NCI-H146 treated with DMSO at 0.1 percent for 48 hours (cell line): ENCODE data around the gene DGKQ.
"Not testable (repeated sequence)": the region's sequence is repeated elsewhere in the genome, so short reads cannot be mapped to it uniquely, and the experiment has no call there.

Source experiments
- DNase-seq: peaks from one replicate; lab custom pipeline; 2025; ENCODE audit not compliant: unreplicated experiment; lab: John Stamatoyannopoulos, UW

The DGKQ gene

DNA sequence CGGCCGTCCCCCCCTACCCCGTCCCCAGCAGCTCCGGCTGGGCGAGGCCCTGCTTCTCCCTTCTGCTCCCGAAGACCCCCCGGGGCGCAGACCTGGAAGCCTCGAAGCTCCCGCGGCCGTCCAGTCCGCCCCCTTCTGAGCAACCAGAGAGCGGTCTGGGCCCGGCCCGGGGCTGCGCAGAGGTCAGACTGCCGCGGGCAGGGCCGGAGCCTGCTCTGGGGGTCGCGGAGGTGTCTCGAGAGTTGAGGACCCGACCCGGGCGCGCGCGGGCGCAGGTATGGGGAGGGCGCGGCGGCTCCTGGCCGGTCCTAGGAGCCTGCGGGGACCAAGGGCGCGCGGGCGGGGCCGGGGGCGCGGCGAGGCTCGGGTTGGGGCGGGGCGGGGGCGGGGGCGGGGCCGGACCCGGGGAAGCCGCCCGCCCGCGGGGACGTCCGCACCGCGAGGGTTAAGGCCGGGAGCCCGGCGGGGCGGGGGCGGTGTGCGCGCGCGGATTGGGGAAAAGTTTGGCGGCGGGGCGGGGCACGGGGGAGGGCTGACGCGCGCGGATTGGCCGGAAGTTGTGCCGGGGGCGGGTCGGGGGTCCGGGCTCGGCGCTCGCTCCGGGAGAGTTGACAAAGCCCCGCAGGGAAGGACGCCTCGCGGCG, 37.8 kb upstream of the DGKQ start, which contains the start of gene FGFRL1:
FGFRL1 (plus strand) TSS at position 605 of the 644 bp plus-strand sequence. CDS start 860 bp downstream, outside the sequence.
- DNase-seq = no peak

DNA sequence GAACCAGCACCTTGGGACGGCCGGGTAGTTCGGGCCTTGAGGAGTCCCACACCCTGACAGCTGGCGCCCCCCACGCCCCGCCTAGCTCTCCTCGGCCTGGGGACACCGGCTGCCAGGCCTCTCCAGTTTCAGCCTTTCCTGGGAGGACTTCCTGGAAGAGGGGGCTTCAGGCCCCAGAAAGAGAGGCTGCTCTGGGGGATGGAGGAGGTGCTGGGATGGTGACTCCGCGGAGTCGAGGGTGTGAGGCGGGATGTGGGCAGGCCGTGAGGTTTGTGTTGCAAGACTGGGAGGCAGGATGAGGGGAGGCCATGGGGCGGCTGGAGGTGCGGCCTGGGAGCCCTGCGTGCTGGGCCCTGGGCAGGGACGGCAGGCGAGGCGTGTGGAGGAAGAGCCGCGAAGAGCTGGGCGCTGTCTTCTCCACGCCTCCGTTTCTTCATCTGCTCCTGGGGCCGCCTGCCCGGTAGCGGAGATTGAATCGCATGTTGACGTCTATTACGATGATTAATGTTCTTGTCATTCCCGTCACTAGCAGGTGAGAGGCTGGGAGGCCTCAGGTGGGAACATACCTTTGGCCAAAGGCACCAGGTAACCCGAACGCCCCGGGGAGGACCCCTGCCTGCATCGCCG, 37.1 kb upstream of the DGKQ start:
- DNase-seq = no peak

DNA sequence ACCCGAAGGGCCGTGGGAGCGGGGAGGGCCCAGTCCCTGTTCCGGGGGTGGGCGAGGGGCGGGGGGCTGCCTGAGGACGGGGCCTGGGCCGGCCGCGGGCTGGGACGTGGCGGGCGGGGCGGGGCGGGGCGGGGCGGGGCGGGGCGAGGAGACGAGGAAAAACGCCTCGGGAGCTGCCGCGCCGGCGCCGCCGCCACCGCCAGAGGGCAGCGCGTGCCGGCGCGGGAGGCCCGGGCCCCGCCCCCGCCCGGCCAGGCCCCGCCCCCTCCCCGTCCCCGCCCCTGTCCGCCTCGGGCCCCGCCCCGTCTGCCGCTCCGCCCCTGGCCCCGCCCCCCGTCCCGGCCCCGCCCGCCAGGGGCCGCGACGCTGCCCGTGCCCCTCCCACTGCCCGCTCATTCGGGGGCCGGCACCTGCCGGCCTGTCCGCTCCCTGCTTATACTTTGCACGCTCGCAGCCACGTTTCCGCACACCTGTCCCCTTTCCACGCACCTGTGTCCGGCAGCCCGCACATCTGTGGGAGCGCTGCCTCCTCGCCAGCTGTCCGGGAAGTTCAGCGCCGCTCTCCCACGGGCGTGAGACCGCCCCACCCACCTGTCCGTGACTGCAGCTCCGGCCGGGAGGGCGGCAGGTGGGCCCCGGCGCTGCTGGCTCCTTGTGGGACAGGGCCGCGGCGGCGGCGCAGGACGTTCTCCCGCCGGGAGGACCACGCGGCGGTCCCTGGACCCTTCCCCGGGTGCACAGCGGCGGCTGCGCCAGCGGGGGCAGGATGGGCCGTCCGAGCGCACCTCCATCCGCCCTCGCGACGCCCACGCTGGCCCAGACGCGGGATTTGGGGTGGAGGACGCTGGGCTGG, 36.4 kb upstream of the DGKQ start:
- no peak for DNase-seq

DNA sequence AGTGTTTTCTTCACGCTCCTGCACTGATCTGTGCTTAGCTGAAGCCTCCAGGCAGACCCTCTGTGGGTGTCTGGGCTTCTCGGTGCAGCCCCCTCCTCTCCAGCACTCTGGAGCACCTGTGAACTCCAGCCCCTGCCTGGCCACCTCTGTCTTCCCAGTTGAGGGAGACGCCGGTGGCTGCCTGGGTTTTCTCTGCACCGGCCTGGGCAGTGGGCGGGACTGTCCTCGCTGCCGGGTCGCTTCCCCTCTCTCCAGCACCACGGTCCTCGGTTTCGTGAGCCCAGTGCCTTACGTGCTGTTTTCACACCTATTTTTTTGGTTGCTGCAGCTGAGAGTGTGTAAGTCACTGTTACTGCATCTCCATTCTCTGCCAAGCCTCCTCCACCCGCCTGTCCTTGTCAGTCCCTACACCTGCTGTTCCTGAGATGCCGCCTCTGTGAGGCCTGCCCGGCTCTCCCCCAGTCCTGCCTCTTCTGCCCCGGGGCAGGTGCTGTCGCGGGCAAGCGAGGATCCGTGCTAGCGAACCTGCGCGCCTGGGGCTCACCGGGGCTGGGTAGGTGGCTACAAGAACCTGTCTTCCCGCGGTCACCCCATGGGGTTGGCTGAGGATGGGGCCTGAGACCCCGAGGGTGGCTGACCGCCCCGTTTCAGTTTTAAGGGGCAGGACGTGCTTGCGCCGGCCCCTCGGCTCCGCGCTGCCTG, 35.6 kb upstream of the DGKQ start:
- no peak for DNase-seq

DNA sequence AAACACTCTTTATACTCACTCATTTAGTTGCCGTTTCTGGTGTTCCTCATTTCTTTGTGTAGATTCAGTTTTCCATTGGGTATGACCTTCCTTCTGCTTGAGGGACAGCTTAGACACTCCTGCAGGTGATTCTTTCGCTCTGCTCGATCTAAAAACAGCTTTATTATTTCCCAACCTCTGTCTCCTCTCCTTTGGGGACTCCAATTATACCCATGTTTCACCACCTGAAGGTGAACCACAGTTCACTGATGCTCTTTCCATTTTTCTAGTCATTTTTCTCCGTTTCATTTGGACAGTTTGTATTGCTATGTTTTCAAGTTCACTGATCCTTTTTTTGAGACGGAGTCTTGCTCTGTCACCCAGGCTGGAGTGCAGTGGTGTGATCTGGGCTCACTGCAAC, 33.5 kb upstream of the DGKQ start:
- no peak for DNase-seq

DNA sequence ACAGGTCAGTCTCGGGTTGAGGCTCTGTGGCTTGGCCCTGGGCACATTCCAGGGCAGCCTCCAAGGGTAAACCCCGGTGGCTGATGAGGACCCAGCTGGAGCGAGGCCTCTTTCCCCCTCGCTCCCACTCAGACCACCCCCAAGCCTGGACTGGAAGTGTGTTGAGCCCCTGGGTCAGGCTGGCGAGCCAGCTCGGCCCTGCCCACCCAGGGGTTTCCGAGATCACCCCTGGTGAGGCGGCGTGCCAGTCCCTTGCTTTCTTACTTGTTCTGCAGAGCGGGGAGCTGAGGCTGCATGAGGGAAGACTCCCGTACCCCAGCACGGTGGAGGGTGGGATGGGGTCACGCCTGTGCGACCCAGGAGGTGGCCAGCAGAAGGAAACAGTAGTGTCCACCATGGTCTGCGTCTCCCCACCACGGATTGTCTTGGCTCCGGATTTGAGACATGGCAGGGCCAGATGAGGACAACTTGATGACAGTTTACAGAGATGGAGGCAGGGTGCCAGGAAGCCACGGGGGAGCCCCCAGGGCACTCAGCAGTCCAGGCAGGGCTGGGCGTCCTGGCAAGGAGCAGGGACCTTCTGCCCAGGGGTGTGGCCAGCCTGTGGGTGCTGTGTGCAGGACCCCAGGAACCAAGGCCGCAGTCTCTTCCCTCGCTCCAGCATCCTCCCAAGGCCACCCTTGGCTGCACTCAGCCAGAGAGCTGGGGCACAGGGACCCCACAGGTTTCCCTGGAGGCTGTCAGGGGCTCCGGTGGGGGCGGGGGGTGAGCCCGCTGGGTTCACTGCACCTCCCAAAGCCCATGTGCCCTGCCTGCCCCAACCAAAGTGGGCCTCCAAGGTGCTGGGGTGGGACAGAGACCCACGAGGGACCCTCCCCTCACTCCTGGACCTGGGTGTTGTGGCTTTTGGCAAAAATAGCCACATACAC, 31.5 kb upstream of the DGKQ start:
- no peak for DNase-seq

DNA sequence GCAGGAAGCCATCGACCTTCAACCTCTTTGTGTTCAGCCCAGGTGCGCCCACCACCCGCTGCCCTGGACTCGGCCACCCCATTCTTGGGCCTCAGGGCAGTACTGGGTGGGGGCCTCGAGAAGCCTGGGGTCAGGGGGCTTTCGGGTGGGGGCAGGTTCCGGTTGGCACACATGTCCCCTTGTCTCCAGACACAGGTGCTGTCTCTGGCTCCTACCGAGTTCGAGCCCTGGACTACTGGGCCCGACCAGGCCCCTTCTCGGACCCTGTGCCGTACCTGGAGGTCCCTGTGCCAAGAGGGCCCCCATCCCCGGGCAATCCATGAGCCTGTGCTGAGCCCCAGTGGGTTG, 30.7 kb upstream of the DGKQ start:
- no peak for DNase-seq

DNA sequence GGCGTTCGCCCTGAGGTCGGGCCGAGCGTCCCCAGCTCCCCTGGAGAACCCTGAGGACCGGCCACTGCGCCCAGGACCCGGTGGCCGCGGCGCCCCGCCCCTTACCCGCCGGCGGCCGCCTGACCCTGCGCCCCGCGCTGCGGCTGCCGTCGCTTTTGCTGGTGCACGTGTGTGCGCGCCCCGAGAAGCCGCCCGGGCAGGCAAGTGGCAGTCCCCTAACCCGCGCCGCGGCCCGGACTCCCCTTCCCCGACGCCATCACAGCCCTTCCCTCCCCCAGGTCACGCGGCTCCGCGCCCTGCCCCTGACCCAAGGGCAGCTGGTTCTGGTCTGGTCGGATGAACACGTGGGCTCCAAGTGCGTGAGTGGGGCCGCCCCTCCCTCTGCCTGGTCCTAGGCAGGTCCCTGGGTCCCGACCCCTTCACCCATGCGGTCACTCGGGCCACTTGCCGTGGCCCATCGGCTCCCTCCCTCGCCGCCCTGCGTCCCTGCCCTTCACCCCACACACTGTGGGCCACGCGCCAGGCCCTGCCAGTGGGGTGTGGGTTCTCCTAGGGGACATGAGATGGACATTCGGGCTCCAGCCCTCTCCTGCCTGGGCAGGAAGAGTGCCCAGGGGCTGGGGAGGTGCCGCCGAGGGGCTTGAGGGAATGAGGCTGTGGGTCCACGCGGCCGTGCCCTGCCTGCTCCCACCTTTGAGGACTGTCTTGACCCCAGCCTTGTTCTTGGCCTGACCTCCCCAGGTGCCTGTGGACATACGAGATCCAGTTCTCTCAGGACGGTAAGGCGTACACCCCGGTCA, 30.1 kb upstream of the DGKQ start:
- no peak for DNase-seq

DNA sequence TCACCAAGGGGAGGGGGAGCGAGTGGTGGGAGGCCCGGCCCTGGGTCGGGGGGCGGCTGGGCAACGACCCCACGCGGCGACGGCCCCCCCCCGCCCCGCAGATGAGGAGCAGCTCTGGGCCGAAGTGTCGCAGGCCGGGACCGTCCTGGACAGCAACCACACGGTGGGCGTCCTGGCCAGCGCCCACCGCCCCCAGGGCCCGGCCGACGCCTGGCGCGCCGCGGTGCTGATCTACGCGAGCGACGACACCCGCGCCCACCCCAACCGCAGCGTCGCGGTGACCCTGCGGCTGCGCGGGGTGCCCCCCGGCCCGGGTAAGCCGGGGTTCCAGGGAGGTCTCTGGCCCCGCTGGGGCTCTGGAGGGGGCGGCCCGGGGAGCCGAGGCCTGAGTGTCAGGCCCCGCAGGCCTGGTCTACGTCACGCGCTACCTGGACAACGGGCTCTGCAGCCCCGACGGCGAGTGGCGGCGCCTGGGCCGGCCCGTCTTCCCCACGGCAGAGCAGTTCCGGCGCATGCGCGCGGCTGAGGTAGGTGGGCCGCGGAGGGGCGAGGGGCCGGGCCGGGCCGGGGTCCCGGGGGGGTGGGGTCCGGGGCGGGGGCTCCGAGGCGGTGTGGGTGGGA, 29.4 kb upstream of the DGKQ start:
- no peak for DNase-seq

DNA sequence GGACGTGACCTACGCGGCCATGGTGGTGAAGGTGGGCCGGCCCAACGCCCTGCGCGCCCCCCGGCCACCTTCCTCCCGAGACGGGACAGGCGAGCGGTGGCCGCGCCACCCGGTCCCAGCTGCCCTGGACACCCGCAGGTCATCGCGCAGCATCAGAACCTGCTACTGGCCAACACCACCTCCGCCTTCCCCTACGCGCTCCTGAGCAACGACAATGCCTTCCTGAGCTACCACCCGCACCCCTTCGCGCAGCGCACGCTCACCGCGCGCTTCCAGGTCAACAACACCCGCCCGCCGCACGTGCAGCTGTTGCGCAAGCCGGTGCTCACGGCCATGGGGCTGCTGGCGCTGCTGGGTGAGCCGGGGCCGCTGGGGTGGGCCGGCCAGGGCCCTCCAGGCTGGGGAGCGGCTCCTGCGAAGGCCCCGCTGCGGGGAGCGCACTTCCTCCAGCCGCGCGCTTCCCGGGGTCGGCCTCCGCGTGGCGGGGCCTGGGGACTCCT, 28.8 kb upstream of the DGKQ start:
- no peak for DNase-seq

DNA sequence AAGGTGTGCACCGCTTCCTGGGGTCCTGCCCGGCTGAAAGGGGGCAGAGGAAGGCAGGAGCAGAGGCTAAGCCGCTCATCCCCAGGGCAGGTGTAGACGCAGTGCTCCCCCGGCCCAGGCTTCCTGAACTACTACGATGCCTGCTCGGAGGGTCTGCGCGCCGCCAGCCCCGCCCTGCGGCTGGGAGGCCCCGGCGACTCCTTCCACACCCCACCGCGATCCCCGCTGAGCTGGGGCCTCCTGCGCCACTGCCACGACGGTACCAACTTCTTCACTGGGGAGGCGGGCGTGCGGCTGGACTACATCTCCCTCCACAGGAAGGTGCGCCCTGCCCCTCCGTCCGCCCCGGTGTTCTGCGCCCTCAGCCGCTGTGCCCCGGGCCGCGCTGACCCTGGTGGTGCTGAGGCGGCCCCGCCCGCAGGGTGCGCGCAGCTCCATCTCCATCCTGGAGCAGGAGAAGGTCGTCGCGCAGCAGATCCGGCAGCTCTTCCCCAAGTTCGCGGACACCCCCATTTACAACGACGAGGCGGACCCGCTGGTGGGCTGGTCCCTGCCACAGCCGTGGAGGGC, 28.3 kb upstream of the DGKQ start:
- no peak for DNase-seq

DNA sequence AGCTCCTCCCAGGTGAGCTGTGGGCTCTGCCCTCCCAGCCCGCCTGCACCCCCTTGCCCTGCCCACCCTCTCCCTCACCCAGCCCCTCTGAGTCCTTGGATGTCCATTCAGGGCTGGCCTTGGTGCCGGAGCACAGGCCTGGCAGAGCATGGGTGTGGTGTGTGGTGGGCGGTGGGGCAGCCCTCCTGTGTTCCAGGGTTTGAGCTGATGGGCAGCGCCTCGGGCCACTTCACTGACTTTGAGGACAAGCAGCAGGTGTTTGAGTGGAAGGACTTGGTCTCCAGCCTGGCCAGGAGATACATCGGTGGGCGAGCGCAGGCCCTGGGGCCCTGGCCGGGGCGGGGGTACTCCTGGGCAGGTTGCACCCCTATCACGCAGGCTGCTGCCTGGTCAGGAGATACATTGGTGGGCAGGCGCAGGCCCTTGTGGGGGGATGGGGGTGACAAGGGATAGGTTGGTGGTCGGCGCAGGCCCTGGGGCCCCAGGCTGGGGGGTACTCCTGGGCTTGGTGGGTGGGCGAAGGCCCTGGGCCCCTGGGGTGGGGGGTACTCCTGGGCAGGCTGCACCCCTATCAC, 27.4 kb upstream of the DGKQ start:
- no peak for DNase-seq

DNA sequence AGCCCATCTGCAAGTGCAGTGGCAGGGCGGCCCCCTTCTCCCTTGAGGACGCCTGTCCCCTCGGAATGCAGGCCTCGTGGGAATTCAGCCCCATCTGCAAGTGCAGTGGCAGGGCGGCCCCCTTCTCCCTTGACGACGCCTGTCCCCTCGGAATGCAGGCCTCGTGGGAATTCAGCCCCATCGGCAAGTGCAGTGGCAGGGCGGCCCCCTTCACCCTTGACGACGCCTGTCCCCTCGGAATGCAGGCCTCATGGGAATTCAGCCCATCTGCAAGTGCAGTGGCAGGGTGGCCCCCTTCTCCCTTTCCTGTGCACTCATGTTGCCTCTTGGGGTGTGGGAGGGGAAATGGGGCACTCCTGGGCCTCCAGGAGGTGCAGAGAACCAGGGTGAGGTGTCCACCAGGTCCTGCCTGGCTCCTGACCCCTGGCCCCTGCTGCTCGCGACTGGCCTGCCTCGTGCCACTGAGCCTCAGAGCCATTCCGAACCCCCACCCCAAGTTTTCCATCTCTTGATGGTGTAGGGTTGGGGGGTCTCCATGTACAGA, 26.6 kb upstream of the DGKQ start:
- DNase-seq = no peak

DNA sequence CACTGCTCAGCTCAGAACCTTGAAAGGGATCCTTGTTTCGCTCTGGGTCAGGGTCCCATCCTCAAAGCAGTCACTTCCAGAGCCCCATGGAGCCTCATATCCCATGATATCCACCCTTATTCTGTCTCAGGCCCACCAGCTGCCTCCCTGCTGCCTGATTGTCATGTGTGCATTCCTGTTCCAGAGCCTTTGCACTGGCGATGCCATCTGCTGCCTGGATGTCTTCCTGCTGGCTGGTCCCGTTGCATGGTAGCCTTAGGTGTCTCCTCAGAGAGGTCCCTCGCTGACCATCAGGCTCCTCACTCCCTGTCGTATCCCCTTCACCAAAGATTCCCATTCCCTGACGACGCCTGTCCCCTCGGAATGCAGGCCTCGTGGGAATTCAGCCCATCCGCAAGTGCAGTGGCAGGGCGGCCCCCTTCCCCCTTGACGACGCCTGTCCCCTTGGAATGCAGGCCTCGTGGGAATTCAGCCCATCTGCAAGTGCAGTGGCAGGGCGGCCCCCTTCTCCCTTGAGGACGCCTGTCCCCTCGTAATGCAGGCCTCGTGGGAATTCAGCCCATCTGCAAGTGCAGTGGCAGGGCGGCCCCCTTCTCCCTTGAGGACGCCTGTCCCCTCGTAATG, 26.0 kb upstream of the DGKQ start:
- not testable (repeated sequence) for DNase-seq

DNA sequence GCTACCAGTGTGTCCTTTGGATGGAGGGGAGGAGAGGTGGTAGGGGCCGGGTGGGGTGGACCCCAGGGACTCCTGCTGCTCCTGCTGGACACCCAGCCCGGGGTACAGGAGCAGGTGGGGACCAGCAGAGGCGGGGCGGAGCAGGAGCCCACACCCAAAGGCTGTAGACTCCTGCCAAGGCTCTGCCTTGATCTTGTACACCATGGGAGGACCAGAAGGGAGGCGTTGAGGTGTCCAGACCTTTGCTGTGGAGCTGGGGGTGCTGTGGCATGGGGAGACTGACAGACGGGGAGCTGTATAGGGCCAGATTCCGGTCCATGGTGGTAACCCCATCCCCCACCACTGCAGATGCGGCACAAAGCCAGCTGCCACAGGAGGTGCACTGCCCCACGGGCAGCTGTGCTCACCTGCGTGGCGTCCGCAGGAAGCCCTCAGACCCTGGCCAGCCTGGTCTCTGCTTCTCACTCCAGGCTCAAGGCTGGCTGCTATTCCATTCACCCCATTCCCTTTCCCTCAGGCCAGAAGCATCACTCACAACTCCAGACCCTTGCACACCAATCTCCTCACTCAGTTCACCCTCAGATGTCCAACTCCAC, 24.8 kb upstream of the DGKQ start:
- no peak for DNase-seq

DNA sequence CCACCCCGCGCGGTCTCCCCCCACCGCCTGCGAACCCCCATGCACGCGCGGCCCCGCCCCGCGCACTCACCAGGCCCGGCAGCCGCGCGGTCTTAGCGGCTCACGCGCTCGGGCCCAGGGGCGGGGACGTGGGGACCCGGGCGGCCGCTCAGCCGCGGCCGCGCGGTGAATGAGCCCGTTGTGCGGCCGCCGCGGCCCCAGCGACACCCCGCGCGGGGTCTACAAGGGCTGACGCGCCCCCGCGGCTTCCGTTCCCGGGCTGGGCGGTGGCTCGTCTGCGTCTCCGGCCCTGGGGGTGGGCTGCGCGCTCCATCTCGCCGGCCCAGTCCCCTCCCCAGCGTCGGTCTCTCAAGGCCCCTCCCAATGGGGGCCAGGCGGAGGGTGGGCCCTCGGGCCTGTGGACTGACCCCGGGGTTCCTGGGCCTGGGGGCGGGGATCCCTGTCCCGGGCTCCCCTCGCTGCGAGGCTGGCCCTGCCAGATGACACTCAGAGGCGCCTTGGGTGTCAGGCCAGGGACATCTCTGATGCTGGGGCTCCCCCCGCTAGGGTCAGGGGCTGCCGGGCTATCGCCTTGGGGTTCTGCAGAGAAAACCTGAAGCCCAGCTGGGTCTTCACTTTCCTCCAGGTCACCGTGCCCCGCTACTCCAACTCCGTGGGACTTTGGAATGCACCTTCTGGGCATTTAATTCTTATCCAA, 24.2 kb upstream of the DGKQ start:
- no peak for DNase-seq

DNA sequence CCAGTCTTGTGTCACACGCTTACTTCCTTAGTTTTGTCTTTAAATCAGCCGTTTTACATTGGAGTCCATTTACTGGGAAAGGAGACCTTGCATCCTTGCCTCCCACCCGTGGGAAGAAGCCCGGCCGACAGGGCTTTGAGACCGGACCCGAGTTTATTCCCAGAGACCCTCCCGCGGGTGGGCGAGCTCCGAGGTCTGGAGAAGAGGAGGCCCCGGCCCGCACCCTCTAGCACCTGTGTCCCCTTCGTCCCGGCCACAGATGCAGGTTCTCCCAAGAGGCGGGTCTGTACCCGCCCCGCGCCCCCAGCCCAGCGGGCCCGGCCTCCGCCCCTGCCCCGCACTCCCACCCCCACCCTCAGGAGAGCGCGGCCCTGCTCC, 23.6 kb upstream of the DGKQ start:
- DNase-seq = no peak
